IMR-90 (cell line): ENCODE results near the gene MSI2. TPM values are rescaled to one million over a fixed set of nuclear protein-coding genes. Genes with fewer than 3 reads are reported as not detected.

ENCODE experiments used
- ATAC-seq: fragments of 200-7000 bp; cut with Tn5 transposase; 2 replicates; pipeline ENCODE4 v1.9.1; 2020; ENCODE audit warnings: low read depth, mild to moderate bottlenecking, moderate library complexity
- BruUV-seq: library from RNA; stranded (reverse); fragments of 400-500 nt; replicated peaks from 2 replicates; lab custom pipeline; 2021; lab: Mats Ljungman, UMichigan
- CTCF ChIA-PET: fragments of 300-600 bp; formaldehyde crosslinking; extraction: SDS; loops from one replicate; lab custom pipeline; 2021; ENCODE audit warnings: antibody characterized with exemption; lab: Yijun Ruan, JAX
- POLR2A ChIA-PET: fragments of 300-600 bp; sonication (Branson Sonifier 250); formaldehyde crosslinking; loops from one replicate; lab custom pipeline; 2022; ENCODE audit warnings: antibody characterized with exemption; ENCODE audit not compliant: unreplicated experiment; lab: Charles Lee
- DNase-seq: peaks from one replicate; pipeline ENCODE4 v3.0.0; 2013
- H2AFZ ChIP-seq: replicated peaks from 2 replicates; pipeline ENCODE3; 2013; ENCODE audit warnings: low read length, mild to moderate bottlenecking; ENCODE audit not compliant: poor library complexity
- H2AK5ac ChIP-seq: 2 replicates; pipeline ENCODE4 v1.6.1; 2013; ENCODE audit warnings: low read depth, low read length, inconsistent platforms
- H2AK9ac ChIP-seq: replicated peaks from 2 replicates; pipeline ENCODE3; 2013; ENCODE audit warnings: mild to moderate bottlenecking, low read depth, low read length, moderate library complexity; ENCODE audit not compliant: poor library complexity
- H2BK120ac ChIP-seq: 2 replicates; pipeline ENCODE4 v1.6.1; 2013; ENCODE audit warnings: low read depth, low read length, inconsistent platforms
- H2BK15ac ChIP-seq: 3 replicates; pipeline ENCODE4 v1.6.1; 2013; ENCODE audit warnings: low read depth, low read length, inconsistent platforms
- H2BK20ac ChIP-seq: 2 replicates; pipeline ENCODE4 v1.6.1; 2013; ENCODE audit warnings: low read depth, mild to moderate bottlenecking, inconsistent platforms, low read length, moderate library complexity
- H2BK5ac ChIP-seq: 2 replicates; pipeline ENCODE4 v1.6.1; 2013; ENCODE audit warnings: mild to moderate bottlenecking, low read depth, low read length, inconsistent platforms; ENCODE audit not compliant: poor library complexity, severe bottlenecking
- H3K14ac ChIP-seq: replicated peaks from 2 replicates; pipeline ENCODE4 v1.6.1; 2013; ENCODE audit warnings: low read depth, low read length, inconsistent platforms
- H3K18ac ChIP-seq: 2 replicates; pipeline ENCODE4 v1.6.1; 2013; ENCODE audit warnings: low read depth, low read length, control low read depth
- H3K23ac ChIP-seq: 2 replicates; pipeline ENCODE4 v1.6.1; 2013; ENCODE audit warnings: low read depth, low read length, inconsistent platforms
- H3K27ac ChIP-seq: 2 replicates; pipeline ENCODE4 v1.5.1; 2013; ENCODE audit warnings: mild to moderate bottlenecking, control low read depth, low read length; ENCODE audit not compliant: insufficient read depth
- H3K27me3 ChIP-seq: 2 replicates; pipeline ENCODE4 v1.6.1; 2013; ENCODE audit warnings: low read length; ENCODE audit not compliant: control insufficient read depth, insufficient read depth
- H3K36me3 ChIP-seq: 2 replicates; pipeline ENCODE4 v1.6.1; 2013; ENCODE audit warnings: low read length, mixed read lengths; ENCODE audit not compliant: control insufficient read depth, insufficient read depth
- H3K4ac ChIP-seq: 2 replicates; pipeline ENCODE4 v1.6.1; 2013; ENCODE audit warnings: low read depth, low read length, inconsistent platforms
- H3K4me1 ChIP-seq: 2 replicates; pipeline ENCODE4 v1.6.1; 2013; ENCODE audit warnings: low read length, mixed read lengths; ENCODE audit not compliant: control insufficient read depth, insufficient read depth
- H3K4me2 ChIP-seq: 2 replicates; pipeline ENCODE4 v1.6.1; 2013; ENCODE audit warnings: low read depth, mild to moderate bottlenecking, control low read depth, low read length, moderate library complexity
- H3K4me3 ChIP-seq: 2 replicates; pipeline ENCODE4 v1.5.1; 2013; ENCODE audit warnings: low read depth, mild to moderate bottlenecking, control low read depth, low read length, moderate library complexity; ENCODE audit not compliant: insufficient read depth
- H3K56ac ChIP-seq: 2 replicates; pipeline ENCODE4 v1.6.1; 2013; ENCODE audit warnings: low read length, inconsistent platforms; ENCODE audit not compliant: insufficient read depth; ENCODE audit errors: extremely low read depth
- H3K79me1 ChIP-seq, 2 experiments: 2 replicates each; pipeline ENCODE4 v1.6.1; 2013; ENCODE audit warnings: low read length in 2 of 2, inconsistent platforms in 1 of 2, low read depth in 1 of 2
- H3K9ac ChIP-seq: 2 replicates; pipeline ENCODE4 v1.6.1; 2013; ENCODE audit warnings: low read depth, low read length, control low read depth
- H3K9me1 ChIP-seq: 2 replicates; pipeline ENCODE4 v1.6.1; 2013; ENCODE audit warnings: low read length, inconsistent platforms; ENCODE audit not compliant: insufficient read depth
- H3K9me3 ChIP-seq: 2 replicates; pipeline ENCODE4 v1.6.1; 2013; ENCODE audit warnings: low read length; ENCODE audit not compliant: control insufficient read depth, insufficient read depth
- H4K20me1 ChIP-seq: 2 replicates; pipeline ENCODE4 v1.6.1; 2013; ENCODE audit warnings: low read length, inconsistent platforms; ENCODE audit not compliant: insufficient read depth
- H4K5ac ChIP-seq: 2 replicates; pipeline ENCODE4 v1.6.1; 2013; ENCODE audit warnings: mild to moderate bottlenecking, low read depth, low read length, control low read depth
- H4K8ac ChIP-seq, 2 experiments: 2 replicates each; pipeline ENCODE4 v1.6.1; 2013; ENCODE audit warnings: low read depth in 2 of 2, low read length in 2 of 2, control low read depth in 1 of 2, inconsistent platforms in 1 of 2
- H4K91ac ChIP-seq: 2 replicates; pipeline ENCODE4 v1.6.1; 2013; ENCODE audit warnings: low read depth, low read length, inconsistent platforms; ENCODE audit not compliant: insufficient read depth
- BHLHE40 ChIP-seq: fragments of 150-350 bp; IDR thresholded peaks from 2 replicates; pipeline ENCODE4 v1.6.1; 2016; ENCODE audit warnings: mild to moderate bottlenecking, low read depth, low read length
- CEBPB ChIP-seq: IDR thresholded peaks from 2 replicates; pipeline ENCODE4 v1.6.1; 2012; ENCODE audit warnings: low read depth, low read length, improper control_type of control experiment
- CHD1 ChIP-seq: IDR thresholded peaks from 2 replicates; pipeline ENCODE4 v1.6.1; 2012; ENCODE audit warnings: low read depth, low read length, improper control_type of control experiment
- CTCF ChIP-seq: conservative IDR thresholded peaks from 2 replicates; pipeline ENCODE4 v1.5.1; 2012; ENCODE audit warnings: mild to moderate bottlenecking, low read depth, low read length, improper control_type of control experiment
- ELK1 ChIP-seq: fragments of 150-350 bp; IDR thresholded peaks from 2 replicates; pipeline ENCODE4 v1.6.1; 2016; ENCODE audit warnings: low read depth, mild to moderate bottlenecking, low read length, moderate library complexity, borderline replicate concordance
- MAFK ChIP-seq: IDR thresholded peaks from 2 replicates; pipeline ENCODE4 v1.6.1; 2012; ENCODE audit warnings: low read depth, low read length, improper control_type of control experiment
- MAZ ChIP-seq: IDR thresholded peaks from 2 replicates; pipeline ENCODE4 v1.6.1; 2012; ENCODE audit warnings: low read depth, mild to moderate bottlenecking, low read length, improper control_type of control experiment, moderate library complexity, borderline replicate concordance
- MXI1 ChIP-seq: IDR thresholded peaks from 2 replicates; pipeline ENCODE4 v1.6.1; 2012; ENCODE audit warnings: low read depth, mild to moderate bottlenecking, low read length, moderate library complexity, borderline replicate concordance
- NFE2L2 ChIP-seq: fragments of 150-350 bp; IDR thresholded peaks from 2 replicates; pipeline ENCODE4 v1.6.1; 2016; ENCODE audit warnings: low read depth, mild to moderate bottlenecking, low read length
- POLR2A ChIP-seq: IDR thresholded peaks from 2 replicates; pipeline ENCODE4 v1.6.1; 2012; ENCODE audit warnings: mild to moderate bottlenecking, low read depth, low read length
- RAD21 ChIP-seq: IDR thresholded peaks from 2 replicates; pipeline ENCODE4 v1.6.1; 2012; ENCODE audit warnings: low read length, improper control_type of control experiment
- RCOR1 ChIP-seq: IDR thresholded peaks from 2 replicates; pipeline ENCODE4 v1.6.1; 2012; ENCODE audit warnings: mild to moderate bottlenecking, low read length, improper control_type of control experiment; ENCODE audit not compliant: insufficient replicate concordance
- RFX5 ChIP-seq: IDR thresholded peaks from 2 replicates; pipeline ENCODE4 v1.8.0; 2012; ENCODE audit warnings: low read depth, mild to moderate bottlenecking, low read length, moderate library complexity
- USF2 ChIP-seq: fragments of 150-350 bp; IDR thresholded peaks from 2 replicates; pipeline ENCODE4 v1.6.1; 2017; ENCODE audit warnings: mild to moderate bottlenecking, antibody characterized with exemption, low read length, low read depth
- WGBS, 2 experiments: methylation state at CpG; one replicate each; pipeline versions ENCODE4 v1.1.5 to v1.1.7; 2013; ENCODE audit warnings: missing lambda C conversion rate in 2 of 2; ENCODE audit not compliant: insufficient read length in 1 of 2; ENCODE audit errors: extremely low coverage in 2 of 2; 5-methylcytosine and 5-hydroxymethylcytosine counted together
- dilution Hi-C: fragments of 300-500 bp; cut with HindIII; formaldehyde crosslinking; loops from one replicate; pipeline ENCODE4 v1.14.3; 2018; ENCODE audit warnings: low sequenced_read_pairs; ENCODE audit not compliant: unreplicated experiment
- in situ Hi-C: fragments of 300-500 bp; cut with MboI; formaldehyde crosslinking; loops from 3 replicates; pipeline ENCODE4 v1.14.3; 2019; ENCODE audit warnings: low sequenced_read_pairs, inconsistent platforms, mixed read lengths
- intact Hi-C: fragments of 100-400 bp; cut with micrococcal nuclease; formaldehyde crosslinking; loops from 2 replicates; pipeline ENCODE4 v1.10.0; 2022
- polyA plus RNA-seq, 3 experiments: library from polyadenylated mRNA; depleted of rRNA; stranded (reverse); fragments of >200 nt; gene quantifications; 2 replicates each; pipeline ENCODE4 v1.2.3, GENCODE V29; 2012; ENCODE audit warnings: low replicate concordance in 1 of 3
- total RNA-seq: library from RNA; depleted of rRNA; stranded (reverse); fragments of >200 nt; gene quantifications from 2 replicates; pipeline ENCODE4 v1.2.3, GENCODE V29; 2012

The MSI2 gene
- total and polyA plus RNA-seq, 2 of the 4 experiments (the other 2 are of a cell fraction): 13.0 to 16.0 TPM

GRCh38 chr17:57343717-57344116, 87.4 kb downstream of the MSI2 start:
- TF ChIP-seq MAZ (no peak), USF2 (no peak), CTCF (no peak), ELK1 (no peak), RCOR1 (no peak), NFE2L2 (no peak), MXI1 (no peak), BHLHE40 (no peak), RAD21 (no peak), POLR2A (no peak), MAFK (no peak), CHD1 (no peak), CEBPB (no peak), RFX5 (no peak)
- Histone ChIP-seq H2BK120ac (no peak overlapping the region), H3K4me3 (no peak overlapping the region), H3K9me1 (no peaks in the 10 kb centered on the region), H2AFZ (no peak overlapping the region), H2AK5ac (no peak overlapping the region), H4K20me1 (no peaks in the 10 kb centered on the region), H4K8ac (no peak overlapping the region), H3K23ac (no peak overlapping the region), H4K5ac (no peak overlapping the region), H3K36me3 (peaks cover 6% of the 10 kb centered on the region), H2BK15ac (no peak overlapping the region), H3K27ac (no peak overlapping the region), H3K18ac (no peak overlapping the region), H4K91ac (no peak overlapping the region), H2BK20ac (no peak overlapping the region), H3K4me1 (no peaks in the 10 kb centered on the region), H3K14ac (no peak overlapping the region), H3K79me1 (peaks cover 0 to 5% of the 10 kb centered on the region in 2 experiments; a peak in 1 of 4 replicates), H3K27me3 (no peaks in the 10 kb centered on the region), H2AK9ac (no peak overlapping the region), H3K4ac (no peak overlapping the region), H3K4me2 (no peak overlapping the region), H3K56ac (no peak overlapping the region), H2BK5ac (no peak overlapping the region), H3K9me3 (no peaks in the 10 kb centered on the region), H3K9ac (no peak overlapping the region)
- ChIA-PET POLR2A (no interaction called here), CTCF (no interaction called here)
- no TSS peak for BruUV-seq
- intact Hi-C loops: no loop called here
- WGBS, 2 experiments: no CpG with 5 or more reads among the region's 5 CpGs
- ATAC-seq (no peak), DNase-seq (no peak)
- dilution Hi-C loops: no loop called here
- in situ Hi-C loops: no loop called here
